GM18951 (cell line): ENCODE measurements around the gene BRCA2.
A peak's percentile ranks its signal among the peaks of the same experiment; 100 is the strongest.

Experiments used
- POLR2A ChIP-seq: IDR thresholded peaks from 4 replicates; pipeline ENCODE4 v1.6.1; 2011; ENCODE audit warnings: mild to moderate bottlenecking; ENCODE audit not compliant: insufficient read length, insufficient read depth; ENCODE audit errors: extremely low read depth
- in situ Hi-C: fragments of 300-500 bp; cut with MboI; formaldehyde crosslinking; loops from one replicate; pipeline ENCODE4 v1.12.0; 2022; ENCODE audit warnings: low sequenced_read_pairs, mixed read lengths, inconsistent platforms; ENCODE audit not compliant: unreplicated experiment

The BRCA2 gene

DNA sequence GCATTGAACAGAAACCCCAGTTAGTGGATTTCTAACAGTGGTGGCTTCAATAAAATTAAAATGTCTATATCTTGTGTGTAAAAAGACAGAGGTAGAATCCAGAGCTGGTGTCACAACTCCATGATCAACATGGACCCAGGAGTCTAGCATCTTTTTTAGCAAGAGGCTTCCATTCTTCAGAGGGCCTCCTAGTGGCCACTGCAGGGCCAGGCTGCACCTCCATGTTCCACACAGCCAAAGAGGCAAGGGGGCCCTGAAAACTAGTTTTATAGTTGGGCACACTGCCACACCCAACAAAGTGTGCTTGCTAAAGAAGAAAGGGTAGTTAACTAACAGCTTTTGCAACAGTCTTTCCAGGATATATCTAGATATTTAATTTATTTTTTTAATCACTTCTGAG lies 99.7 kb downstream of the BRCA2 start:
- in situ Hi-C loops: no loop called here
- no peak for TF ChIP-seq POLR2A

DNA sequence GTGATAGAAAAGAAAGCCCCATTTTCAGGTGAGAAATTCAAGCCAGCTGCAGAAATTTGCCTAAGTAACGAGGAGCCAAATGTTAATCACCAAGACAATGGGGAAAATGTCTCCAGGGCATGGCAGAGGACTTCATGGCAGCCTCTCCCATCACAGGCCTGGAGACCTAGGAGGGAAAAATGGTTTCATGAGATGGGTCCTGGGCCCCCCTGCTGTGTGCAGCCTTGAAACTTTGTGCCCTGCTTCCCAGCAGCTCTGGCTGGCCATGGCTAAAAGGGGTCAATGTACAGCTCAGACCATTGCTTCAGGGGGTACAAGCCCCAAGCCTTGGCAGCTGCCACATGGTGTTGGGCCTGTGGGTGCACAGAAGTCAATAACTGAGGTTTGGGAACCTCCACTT lies 102.7 kb downstream of the BRCA2 start:
- TF ChIP-seq POLR2A: no peak
- in situ Hi-C loops: no loop called here

DNA sequence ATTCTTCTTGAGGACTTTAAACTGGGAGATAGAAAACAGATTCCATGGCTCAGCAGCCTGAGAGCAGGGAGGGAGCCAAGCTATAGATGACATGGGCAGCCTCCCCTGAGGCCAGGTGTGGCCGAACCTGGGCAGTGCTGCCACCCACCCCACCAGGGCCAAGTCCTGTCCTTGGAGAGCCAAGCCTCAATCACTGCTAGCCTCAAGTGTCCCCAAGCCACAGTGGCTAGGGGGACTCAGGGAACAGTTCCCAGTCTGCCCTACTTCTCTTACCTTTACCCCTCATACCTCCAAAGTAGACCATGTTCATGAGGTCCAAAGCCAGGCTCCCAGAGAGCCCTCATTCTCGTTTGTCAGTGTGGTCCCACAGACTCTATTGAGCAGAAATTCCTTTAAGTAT lies 104.6 kb downstream of the BRCA2 start:
- in situ Hi-C loops: no loop called here
- TF ChIP-seq POLR2A: no peak

DNA sequence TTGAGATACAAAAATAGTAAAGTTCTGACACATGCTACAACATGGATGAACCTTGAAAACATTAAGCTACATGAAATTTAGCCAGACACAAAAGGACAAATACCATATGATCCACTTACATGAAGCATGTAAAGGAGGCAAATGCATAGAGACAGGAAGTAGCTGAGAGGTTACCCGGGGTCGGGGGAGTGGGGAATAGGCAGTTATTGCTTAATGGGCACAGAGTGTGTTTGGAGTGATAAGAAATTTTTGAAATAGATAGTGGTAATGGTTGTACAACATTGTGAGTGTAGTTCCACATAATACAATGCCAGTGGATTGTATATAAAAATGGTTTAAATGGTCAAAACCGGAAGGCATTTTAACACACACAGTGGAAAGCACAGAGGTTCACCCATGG lies 108.3 kb downstream of the BRCA2 start:
- TF ChIP-seq POLR2A: no peak
- in situ Hi-C loops: no loop called here

DNA sequence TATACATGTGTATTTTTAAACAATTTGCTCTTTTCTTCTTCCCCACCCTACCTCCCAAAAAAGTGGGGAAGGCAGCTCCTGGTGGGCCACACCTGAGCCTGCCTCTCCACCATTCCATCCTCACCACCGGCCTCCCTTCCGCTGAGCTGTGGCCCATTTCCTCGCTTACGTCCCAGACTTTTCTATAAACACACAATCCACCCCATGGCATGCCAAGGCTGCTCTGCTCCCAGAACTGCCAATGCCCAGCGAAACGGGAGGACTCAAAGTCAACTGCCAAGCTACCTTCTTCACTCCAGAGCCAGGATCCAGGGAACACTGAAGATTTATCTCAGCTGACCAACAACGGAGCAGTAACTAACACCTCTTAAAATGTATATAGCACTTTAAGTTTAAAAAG lies 109.8 kb downstream of the BRCA2 start:
- TF ChIP-seq POLR2A: no peak
- in situ Hi-C loops: no loop called here

DNA sequence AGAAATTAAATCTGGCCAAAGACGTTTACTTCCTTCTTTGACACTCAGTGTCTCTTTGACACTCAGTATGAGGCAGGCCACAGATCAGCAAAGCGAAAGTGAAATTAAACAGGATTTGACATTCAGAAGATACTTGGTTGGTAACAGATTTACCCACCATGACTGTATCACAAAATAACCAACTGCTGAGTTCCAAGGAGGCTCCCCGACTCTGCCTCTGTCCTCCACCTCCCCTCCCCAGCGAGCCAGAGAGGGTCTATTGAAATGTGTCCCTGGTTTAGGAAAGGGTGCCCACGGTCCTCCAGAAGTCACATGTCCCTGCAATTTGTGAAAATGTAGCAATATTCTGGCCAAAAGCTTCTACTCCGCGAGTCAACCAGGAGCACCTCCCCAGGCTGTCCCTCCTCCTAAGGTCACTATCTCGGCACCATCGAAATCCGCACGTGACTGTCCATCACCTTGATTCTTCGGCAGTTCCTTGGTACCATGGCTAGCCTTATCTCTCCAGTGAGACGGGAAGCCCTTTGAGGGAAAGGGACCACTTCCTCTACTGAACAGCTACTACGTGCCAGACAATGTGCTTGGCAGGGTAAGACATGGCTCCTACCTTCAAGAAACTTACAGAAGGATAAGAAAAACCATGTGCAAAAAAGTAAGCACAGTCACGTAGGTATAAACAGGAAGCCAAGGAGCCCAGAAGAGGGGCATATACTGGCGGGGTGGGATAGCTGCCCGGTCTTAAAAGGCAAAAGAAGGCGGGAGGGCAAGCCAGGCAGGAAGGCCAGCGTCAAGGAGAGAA lies 111.1 kb downstream of the BRCA2 start:
- in situ Hi-C loops: no loop called here
- peak; percentile 42 for TF ChIP-seq POLR2A

DNA sequence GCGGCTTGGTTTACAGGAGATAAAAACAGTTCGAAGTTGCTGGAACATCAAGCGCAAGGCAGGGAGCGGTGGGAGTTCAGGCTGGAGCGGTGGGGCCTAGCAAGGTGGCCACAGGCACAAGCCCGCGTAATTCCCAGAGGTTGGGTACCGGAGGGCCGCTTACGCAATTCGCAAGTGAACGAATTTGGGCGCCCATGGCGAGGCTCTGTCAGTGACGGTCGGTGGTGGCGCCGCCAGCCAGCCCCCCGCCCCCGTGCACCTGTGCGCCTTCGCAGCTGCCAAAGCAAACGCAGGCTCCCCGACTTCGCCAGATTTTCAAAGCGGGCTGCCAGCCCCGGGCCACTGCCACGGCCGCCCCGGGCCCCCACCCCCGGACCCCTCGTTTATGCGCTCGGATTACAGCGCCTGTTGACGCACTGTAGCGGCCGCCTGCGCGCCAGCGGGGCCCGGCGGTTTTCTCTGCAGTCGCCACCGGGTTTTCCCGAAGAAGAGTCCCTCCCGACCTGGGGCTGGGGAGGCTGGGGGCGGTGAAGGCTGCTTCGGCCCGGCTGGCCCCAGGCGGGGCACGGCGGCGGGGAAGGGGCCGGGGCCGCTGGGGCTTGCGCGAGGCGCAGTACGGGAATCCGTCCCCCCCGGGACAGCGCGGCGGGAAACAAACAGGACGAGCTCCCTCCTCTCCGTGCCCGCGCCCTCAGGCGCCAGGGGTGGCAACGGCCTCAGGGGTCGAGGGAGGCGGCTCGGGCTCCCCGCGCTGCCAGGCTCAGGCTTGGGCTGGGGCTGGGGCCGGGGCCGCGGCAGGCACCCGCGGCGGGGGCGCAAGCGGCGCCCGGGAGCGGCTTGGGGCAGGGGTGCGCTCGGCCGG lies 111.9 kb downstream of the BRCA2 start:
- peak; percentile 30 for TF ChIP-seq POLR2A
- in situ Hi-C loops: no loop called here

DNA sequence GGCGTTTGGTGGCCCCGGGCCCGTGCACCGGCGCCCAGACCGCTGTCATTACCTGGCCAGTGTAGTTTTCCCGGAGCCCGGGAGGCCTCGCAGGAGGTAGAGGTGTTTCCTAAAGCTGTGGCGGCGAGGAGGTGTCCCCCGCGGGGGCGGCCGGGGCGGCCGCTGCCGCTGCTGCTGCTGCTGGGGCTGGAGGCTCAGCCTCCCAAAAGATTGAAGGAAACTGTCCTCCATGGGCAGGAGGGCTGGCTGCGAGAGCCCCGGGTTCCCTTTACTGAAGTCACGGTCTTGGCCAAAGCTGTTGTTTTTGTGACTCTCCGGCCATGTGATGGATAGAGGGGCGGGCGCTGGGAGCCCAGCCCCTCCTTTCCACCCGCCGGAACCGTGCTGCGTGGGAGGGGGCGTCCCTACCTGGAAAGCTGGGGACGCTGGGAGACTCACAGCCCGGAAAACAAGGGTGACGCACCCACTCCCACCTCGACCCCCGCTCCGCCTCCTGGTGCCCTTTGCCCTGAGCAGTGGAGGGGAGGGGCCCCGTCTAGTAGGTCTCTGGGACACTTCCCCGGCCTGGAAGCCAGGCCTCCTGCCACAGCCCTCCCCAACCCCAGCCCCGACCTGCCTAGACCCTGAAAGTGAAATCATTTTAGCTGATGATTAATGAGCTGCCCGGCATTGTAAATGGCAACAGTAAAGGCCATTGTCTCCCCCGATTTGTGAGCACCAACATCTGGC lies 112.7 kb downstream of the BRCA2 start, which contains the start of gene N4BP2L1:
TSS of gene N4BP2L1 (minus strand) at position 279 of the 729 bp plus-strand sequence. CDS start at position 231, 48 bp downstream.
- TF ChIP-seq POLR2A: peak; percentile 80
- in situ Hi-C loops: no loop called here

DNA sequence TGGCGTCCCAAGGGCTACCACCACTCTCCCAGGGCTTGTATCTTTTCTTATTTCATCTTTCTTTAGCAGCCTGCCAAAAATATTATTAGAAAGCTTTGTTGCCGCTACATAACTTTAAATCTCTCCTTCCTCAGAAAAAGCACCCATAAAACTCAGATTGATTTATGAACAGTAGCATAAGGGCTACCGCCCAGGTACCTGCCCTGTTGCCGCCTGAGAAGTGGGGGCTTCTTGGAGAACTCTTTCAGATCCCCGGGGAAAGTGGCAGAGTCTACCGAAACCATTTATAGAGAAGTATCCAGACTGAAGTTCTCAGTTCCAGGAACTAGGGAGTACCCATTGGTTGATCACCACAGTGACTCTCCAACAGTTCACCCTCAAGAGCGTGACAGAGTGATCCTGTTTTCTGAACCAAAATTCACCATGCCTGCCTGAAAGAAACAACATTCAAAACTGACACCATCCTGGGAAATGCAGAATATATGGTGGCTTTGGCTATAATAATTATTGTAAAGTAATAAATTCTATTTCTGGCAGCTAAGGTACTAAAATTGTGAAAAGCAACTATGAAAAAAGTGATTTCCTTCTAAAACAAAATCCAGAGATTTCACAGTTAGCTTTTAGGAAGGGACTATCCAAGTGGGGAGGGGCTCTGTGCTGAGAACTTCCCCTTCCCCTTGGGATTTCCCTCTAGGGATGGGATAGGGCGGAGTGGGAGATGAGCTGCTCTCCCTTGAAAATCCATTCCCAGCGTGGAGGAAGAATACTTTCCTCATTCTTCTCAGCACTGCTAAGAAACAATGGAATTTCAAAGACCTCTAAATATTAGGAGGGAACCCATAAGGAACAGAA lies 113.5 kb downstream of the BRCA2 start:
- TF ChIP-seq POLR2A: no peak
- in situ Hi-C loops: no loop called here

DNA sequence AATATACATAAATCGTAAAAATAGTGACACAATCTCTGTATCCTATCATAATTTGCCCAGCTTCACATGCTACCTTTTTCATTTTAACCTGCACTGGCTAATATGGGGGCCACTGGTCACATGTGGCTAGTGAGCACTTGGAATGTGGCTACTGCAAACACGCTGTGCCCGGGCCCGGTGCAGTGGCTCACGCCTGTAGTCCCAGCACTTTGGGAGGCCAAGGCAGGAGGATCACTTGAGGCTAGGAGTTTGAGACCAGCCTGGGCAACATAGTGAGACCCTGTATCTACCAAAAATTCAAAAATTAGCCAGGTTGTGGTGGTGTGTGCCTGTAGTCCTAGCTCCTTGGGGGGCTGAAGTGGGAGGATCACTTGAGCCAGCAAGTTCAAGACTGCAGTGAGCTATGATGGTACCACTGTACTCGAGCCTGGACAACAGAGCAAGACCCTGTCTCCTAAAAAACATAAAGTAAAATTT lies 114.2 kb downstream of the BRCA2 start:
- TF ChIP-seq POLR2A: no peak
- in situ Hi-C loops: no loop called here

DNA sequence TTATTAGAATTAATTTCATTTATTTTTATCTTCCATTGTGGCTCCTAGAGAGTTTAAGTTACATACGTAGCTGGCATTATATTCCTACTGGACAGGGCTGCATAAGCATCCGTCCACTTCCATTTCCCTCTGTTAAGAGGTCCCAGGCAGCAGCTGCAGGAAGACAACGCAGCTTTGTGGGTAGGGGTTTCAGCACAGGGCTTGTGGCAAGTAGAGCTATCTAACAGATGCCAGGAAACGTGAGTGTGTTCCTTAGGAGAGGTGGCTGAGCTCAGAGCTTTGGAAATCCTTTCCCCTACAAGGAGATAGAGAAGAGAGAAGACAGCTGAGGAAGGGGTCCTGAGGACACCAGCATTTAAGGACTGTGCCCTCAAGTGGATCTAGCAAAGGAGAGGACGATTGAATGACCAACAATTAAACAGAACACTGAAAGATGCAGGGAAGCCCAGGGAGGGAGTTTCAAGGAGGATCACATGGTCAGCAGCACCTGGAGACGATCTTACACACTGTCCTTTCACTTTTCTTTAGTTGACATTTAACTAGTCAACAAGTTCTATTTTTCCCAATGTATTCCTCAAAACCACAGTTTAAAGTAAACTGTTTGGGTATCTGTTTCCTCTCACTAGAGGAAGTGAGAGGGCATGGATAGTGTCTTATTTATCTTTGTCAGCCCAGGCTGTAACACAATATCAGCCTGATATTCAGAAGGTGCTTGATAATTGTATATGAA lies 114.9 kb downstream of the BRCA2 start:
- in situ Hi-C loops: no loop called here
- no peak for TF ChIP-seq POLR2A

DNA sequence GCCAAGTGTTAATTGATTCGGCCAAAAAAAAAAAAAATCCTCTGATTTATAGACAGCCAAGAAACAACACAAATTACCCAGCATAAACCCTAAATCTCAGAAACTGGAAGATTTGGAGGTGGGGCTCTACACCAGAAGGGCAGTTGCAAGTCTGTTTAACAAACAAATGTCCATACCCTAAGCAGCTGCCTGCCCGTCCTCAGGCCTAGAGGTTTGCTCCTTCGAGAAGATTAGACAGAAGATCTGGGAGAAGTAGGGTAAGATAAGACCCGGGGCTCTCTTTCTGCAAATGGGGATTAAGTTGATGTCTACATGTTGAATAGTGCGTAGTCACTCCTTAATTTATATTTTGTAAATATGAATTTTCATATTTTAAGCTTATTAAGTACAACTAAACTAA lies 116.1 kb downstream of the BRCA2 start:
- TF ChIP-seq POLR2A: no peak
- in situ Hi-C loops: no loop called here
